GM19455 (cell line): ENCODE data around the gene GAGE12J.
"Not testable (repeated sequence)": the region's sequence is repeated elsewhere in the genome, so short reads cannot be mapped to it uniquely, and the experiment has no call there.

Experiments
- ATAC-seq: cut with Tn5 transposase; IDR thresholded peaks from one replicate; pipeline ENCODE4 v1.9.1; 2021; ENCODE audit not compliant: unreplicated experiment

GAGE12J gene, protein sequence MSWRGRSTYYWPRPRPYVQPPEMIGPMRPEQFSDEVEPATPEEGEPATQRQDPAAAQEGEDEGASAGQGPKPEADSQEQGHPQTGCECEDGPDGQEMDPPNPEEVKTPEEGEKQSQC

DNA sequence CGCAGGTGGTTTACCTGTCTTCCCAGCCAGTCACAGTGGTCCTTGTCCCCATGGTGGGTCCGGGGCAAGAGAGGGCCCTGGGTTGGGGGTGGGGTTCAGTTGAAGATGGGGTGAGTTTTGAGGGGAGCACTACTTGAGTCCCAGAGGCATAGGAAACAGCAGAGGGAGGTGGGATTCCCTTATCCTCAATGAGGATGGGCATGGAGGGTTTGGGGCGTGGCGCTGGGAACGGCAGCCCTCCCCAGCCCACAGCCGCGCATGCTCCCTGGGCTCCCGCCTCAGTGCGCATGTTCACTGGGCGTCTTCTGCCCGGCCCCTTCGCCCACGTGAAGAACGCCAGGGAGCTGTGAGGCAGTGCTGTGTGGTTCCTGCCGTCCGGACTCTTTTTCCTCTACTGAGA is at the start of gene GAGE12J:
GAGE12J (plus strand) TSS at position 301 of the 400 bp plus-strand sequence. CDS start 1,157 bp downstream, outside the sequence.
- not testable (repeated sequence) for ATAC-seq

DNA sequence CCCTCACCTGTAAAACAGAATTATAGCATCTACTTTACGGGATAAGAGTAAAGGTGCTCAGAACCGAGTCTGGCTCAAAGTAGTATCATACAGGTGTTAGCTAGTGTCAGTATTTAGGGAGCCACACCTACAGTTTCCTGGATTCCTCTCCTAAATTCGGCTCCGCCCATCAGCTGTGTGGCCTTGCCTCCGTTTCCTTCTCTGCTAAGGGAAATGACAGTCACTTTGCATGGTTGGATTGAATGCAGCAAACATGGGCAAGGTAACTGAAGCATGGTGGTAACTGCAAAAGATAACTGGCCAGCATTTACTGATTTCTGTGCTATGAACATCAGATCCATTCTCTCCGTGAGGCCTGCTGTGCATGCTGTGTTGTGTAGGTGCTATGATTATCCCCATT is 49.4 kb upstream of the GAGE12J start:
- no peak for ATAC-seq

DNA sequence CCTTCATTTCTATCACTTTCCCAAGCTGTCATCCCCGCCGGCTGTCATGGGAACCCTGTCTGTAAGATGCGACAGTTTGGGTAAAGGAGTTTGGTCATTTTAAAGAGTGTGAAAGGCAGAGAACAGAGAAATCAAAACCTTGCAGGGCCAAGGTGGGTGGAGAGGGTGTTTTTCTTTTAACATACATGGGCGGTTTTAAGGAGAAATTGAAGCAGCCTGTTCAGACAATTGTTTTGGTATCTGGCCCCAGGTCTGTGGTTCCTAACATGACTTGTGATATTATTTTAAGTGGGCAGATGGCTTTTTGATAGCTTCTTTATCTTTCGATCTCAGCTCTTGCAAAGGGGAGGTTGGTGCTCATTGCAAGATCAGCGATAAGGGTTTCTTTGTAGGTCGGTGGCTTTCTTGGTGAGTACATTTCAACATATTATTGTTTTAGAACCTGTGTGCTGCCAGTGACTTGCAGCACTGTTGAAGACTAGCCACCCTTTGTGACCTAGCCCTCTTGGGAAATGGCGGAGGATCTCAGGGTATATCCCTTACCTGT is 48.6 kb upstream of the GAGE12J start:
- no peak for ATAC-seq

DNA sequence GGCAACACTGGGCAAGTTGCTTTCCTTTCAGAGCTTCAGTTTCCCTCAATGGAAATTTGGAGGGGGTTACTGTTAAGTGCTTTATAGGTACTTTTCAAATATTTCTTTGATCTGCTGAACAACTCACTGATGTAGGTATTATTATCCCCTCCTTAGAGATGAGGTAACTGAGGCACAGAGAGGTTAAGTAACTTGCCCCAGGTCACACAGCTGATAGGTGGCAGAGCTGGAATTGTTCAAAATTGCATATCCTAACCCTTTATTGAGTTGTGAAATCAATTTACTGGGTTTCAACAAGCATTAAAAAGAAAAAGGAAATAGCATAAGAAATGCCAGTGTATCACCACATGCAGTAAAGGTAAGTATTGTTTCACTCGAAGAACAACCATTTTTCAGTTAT is 45.6 kb upstream of the GAGE12J start:
- ATAC-seq = no peak

DNA sequence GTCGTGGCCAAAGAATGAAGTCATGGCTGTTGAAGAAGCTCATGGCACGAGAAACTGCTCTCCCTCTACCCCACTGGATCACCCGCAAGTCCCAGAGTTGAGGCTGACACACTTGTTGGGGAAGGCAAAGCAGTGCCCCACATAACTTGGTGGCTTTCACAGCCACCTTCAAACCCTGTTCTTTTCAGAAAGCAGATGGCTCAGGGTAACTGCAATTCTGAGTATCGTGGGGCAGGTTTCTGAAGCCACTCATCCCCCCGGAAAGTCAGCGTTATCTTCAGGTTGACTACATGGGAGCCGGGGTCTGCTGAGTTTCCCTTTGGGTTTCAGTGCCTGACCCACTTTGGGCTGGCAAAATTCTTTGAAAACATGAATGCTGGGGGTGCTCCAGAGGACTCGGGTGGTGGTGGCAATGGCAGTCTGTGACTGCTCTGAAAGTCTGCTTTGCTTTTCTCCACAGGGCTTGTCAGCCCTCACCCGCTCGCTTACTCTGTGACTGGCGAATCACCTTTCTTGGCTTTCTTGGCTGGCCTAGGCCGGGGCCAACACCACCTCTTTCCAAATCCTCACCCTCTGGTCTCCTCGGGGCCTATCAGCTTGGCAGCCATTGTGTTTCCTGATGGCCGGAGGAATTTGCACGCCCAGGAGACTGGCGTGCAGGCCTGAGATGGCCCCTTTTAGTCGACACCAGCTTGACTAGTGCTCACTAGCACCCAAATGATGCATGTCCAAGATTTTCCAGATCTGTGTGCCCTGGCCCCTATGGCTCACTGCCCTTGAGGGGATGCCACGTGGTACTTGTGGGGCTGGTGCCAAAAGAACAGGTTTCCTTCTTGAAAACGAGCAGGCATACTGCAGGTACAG is 44.9 kb upstream of the GAGE12J start:
- ATAC-seq = no peak

DNA sequence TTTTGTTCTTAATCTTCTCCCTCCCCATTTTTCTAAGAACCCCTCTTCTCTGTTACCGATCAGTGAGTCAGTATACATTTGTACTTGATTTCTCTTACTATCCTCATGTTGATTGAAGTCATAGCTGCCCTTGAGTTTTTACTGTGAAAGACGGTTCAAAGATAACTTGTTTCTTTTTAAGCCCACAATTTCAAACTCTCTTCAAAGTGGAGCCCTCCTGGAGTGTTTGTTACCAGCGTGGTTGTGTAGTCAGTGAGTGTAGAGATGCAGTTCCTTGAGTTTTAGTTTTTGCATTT is 44.4 kb upstream of the GAGE12J start:
- no peak for ATAC-seq

DNA sequence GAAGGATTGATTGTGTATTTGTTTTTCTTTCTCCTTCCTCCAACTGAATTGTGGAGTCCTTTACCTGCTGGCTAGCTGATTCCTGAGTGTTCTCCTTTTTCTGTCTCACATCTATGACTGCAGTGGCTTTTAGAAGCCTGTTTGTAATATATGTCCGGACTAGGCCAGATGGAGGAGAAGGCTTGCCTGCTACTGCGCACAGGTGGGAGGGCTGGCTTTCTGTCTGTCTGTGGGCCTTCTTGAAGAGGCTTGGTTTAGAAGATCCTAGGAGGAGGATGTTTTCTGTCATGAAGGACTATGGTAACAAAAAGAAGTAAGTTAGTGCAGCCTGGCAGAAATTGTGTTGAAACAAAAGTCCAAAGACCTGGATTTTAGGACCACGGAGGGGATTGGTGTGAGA is 43.8 kb upstream of the GAGE12J start:
- no peak for ATAC-seq

DNA sequence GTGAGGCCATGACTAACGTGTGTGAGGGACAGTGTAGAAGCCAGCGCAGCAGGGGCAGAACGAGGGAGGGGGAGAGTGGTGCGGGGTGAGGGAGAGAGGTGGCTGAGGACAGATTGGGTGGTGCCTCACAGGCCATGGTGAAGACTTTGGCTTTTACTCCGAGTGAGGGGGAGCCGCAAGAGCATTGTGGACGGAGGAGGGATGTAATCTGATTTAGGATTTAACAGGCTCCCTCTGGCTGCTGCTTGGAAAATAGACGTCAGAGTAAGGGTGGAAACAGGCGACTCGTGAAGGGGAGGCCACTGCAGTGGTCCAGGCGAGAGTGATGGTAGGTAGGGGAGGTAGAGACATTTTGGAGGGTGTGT is 39.2 kb upstream of the GAGE12J start:
- no peak for ATAC-seq

DNA sequence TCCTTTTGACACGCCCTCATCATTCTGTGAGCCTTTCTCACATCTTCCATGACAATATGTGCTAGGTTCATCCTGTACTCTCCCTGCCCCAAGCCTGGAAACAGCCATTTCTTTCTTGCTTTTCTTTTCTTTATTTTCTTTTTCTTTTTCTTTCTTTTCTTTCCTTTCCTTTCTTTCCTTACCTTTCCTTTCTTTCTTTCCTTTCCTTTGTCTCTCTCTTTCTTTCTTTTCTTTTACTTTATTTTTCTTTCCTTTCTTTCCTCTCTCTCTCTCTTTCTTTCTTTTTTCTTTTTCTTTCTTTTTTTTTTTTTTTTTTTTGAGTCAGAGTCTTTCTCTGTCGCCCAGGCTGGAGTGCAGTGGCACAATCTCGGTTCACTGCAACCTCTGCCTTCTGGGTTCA is 37.6 kb upstream of the GAGE12J start:
- no peak for ATAC-seq

DNA sequence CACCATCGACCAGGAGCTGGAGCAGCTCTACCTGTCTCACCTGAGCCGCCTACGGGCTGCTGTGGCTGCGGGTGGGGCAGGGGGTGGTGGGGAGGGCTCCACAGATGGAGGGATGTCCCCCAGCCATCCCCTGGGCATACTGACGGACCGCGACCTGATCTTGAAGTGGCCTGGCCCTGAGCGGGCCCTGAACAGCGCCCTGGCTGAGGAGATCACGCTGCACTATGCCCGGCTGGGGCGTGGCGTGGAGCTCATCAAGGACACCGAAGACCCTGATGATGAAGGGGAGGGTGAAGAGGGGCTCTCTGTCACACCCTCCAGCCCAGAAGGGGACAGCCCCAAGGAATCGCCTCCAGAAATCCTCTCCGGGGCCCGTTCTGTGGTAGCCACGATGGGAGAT is 35.7 kb upstream of the GAGE12J start:
- ATAC-seq = no peak

DNA sequence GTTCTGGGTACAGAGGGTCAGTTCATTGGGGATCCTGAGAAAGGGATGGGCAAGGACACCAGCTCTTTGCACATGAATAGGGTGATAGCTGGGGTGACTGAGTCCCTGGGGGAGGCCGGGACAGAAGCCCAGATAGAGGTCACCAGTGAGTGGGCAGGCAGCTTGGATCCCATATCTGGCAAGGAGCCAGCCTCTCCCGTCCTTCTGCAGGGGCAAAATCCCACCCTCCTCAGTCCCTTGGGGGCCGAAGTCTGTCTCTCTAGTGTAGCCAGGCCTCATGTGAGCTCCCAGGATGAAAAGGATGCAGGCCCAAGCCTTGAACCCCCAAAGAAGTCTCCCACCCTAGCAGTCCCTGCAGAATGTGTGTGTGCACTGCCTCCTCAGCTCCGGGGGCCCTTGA is 35.3 kb upstream of the GAGE12J start:
- ATAC-seq = no peak

DNA sequence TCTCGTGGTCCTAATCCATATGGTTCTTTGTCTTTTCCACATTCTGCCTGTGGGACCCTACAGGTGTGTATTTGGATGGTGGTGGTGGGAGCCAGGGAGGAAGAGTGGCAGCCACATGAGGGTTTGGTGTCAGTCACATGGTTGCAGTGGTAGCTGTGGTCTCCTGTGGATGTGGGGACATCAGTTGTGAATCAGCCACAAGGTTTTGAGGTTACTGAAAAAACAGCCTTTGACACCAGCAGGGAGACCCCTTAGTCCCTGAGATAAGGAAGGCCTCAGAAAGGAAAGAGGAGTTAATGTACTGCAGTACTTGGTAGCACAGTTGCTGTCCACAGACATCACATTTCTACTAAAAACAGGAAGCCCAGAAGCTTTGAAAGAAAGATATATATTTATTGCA is 34.2 kb upstream of the GAGE12J start:
- ATAC-seq = no peak

DNA sequence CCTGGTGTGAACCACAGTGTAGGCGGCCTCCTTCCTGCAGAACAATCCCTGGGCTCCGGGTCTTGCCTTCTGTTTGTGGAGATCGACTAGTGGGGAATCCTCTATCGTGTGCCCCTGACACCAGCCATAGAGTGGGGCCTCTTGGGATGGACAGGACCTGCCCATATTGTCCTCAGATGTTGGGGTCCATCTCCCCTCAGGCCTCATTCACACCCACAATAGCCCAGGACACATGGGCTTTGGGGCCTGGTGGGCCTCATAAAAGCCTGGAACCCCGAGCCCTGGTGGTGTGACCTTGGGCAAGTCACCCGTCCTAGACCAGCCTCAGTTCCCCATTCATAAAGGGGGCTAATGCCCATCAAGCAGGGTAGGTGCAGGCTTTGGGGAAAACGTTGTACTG is 31.6 kb upstream of the GAGE12J start:
- no peak for ATAC-seq

DNA sequence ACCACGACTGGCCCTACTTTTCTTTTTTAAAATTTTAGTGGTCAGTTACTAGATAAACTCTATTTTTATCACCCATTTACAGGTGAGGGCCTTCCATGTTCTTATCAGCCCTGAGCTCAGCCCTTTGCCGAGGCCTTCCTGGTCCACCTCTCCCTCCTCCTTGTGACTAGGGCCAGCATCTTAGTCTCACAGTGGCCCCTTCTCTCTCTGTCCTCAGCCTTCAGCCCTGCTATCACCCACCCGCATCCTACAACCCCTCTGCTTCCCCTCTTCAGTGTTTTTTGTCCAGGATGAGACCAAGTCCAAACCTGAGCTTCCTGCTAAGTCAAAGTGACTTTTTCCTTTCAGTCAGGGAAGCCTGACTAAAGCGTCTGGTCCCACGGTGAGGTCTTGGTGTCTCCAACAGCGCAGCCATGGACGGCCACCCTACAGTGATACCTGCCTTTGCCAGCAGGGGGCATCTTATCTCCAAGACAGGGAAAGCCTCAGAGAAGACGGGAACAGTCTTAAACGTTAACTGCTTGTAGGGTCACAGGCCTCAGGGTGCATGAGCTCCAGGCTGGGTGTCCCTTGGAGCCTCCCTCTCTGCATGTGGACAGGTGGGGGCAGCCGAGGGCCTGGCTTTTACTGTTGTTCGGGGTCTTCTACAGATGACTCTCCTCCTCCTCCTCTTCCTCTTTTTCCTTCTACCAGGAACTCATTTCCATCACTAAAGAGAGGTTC is 30.1 kb upstream of the GAGE12J start:
- peak; percentile 61 for ATAC-seq

DNA sequence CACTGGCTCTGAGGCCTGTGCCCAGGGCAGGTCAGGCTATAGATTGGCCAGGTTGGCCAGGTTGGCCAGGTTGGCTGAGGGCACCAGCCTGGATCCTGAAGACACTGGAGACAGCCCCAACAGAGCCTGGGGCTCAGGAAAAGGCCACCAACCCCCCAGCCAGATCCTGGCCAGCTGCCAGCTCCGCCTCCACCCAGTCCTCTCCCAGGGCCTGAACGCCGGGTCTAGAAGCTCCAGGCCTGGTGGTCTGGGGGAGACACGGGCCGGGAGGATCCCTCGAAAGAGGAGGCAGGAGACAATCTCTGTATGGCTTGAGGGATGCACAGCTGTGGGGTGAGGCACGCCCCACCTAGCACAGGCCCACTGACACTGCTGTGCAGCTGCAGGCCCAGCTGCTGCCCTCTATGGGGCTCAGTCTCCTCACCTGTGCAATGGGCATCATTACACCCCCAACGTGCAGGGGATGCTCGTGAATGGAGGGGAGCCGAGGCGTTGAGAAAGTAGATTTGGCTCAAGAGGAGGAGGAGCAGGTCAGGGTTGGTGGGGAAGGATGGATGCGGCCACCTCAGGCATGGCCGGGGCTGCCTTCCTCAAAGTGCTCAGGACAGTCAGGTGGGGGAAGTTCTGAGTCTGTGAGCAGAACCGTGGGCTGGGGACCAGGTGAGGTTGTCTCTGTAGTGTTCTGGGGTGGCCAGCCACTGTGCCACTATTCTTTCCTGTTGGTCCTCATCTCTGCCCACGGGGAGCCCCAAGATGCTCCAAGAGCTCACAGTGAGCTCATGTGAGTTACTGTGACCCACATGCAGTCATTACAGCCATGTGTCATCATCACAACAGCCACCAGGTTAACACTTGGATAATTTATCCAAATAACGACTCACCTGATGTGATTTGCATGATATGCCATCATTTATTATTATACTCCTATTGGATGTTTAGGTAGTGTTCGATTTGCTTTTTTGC is 29.2 kb upstream of the GAGE12J start:
- ATAC-seq = no peak

DNA sequence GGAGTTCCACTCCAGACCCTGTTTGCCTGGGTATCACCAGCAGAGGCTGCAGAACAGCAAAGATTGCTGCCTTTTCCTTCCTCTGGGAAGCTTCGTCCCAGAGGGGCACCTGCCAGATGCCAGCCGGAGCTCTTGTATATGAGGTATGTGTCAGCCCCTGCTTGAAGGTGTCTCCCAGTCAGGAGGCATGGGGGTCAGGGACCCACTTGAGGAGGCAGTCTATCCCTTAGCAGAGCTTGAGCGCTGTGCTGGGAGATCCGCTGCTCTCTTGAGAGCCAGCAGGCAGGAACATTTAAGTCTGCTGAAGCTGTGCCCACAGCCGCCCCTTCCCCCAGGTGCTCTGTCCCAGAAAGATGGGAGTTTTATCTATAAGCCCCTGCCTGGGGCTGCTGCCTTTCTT is 22.5 kb upstream of the GAGE12J start:
- ATAC-seq = not testable (repeated sequence)

DNA sequence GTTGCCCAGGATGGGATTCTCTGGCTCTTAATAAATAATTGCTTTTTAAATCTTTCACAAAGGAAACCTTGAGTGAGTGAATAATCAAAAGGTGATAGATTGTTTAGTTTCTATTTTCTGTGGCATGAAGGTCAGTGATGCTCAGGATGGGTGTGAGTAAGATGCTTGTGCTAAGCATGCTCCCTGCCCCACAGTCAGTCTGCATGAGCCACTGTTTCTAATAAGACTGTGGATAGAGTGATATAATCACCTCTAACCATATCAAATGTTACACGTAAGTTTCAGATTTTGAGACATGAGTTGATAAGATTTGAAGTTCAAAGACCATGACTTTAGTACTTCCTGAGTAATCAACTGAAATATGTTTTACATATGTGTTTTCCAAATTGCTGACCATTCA is 21.1 kb upstream of the GAGE12J start:
- ATAC-seq = no peak

DNA sequence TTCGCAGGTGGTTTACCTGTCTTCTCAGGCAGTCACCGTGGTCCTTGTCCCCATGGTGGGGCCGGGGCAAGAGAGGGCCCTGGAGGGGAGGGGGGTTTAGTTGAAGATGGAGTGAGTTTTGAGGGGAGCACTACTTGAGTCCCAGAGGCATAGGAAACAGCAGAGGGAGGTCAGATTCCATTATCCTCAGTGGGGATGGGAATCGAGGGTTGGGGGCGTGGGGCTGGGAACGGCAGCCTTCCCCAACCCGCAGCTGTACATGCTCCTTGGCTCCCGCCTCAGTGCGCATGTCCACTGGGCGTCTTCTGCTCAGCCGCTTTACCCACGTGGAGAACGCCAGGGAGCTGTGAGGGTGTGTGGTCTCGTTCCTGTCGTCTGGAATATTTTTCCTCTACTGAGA is 18.5 kb upstream of the GAGE12J start, which contains the start of gene GAGE10:
GAGE10 (plus strand) TSS at position 301 of the 400 bp plus-strand sequence. CDS start 1,214 bp downstream, outside the sequence.
- ATAC-seq = no peak

DNA sequence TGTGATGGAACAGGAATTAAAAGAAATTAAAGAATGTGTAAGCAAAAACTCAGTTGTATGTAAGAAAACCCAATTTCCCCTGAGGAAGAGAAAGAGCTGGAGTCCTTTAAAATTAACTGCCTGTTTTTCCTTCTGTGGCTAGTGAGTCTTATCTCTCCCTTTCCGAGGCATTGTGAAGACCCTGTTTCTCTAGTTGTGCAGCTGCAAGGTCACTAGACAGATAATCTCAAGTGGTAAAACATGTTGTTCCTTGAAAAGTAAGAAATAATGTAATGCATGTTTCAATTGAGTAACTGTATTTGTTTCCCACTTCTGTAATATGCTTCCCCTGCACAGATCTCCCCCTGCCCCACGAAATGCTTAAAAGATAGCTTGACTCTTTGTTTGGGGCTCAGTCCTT is 14.1 kb upstream of the GAGE12J start:
- not testable (repeated sequence) for ATAC-seq

DNA sequence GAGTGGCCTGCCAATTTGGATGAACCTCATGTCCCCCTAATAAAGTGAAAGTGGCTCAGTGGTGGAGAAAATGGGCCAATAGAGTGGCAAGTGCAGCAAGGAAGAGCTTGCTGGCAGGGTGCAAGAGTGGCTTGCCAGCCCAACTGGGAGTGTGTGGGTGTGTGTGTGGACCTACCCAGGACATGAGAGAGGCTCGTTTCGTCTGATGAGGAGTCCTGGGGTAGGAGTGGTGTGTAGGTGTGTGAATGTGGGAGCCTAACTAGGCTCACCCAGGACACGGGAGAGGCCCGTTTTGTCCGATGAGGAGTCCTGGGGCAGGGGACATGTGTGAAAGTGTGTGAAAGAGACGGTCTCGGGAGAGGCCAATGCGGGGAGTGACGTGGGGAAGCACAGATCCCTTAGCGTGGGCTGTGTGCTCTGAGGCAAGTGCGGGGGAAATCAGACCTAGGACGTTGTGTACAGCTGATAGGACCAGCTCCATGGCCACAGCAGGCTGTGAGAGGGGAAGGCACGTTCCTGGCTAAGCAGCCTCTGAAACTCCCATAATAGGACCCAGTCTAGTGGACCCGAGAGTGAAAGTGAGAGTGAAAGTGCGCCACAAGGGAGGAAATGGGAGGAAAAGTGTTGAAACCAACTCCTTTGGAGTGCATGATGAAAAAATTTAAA is 13.1 kb upstream of the GAGE12J start:
- no peak for ATAC-seq
